Fibroblast of lung (primary cell): Measurements from ENCODE around the gene RHBDF2. TPM values are rescaled to one million over a fixed set of nuclear protein-coding genes. Genes with fewer than 3 reads are reported as not detected.

ENCODE experiments used
- DNase-seq, 2 donors: peaks; one replicate each; pipeline versions ENCODE4 v3.0.0 to v3.0.0-alpha.2; 2010; ENCODE audit warnings: low read depth in 2 of 2
- H2AFZ ChIP-seq: 2 replicates; pipeline ENCODE4 v1.5.1; 2012; ENCODE audit warnings: low read length, control low read depth, inconsistent platforms
- H3K27ac ChIP-seq: 2 replicates; pipeline ENCODE4 v1.5.1; 2011; ENCODE audit warnings: low read length, control low read depth; ENCODE audit not compliant: insufficient read depth
- H3K27me3 ChIP-seq: 2 replicates; pipeline ENCODE4 v1.5.1; 2011; ENCODE audit warnings: mild to moderate bottlenecking, low read length; ENCODE audit not compliant: control insufficient read depth, insufficient read depth
- H3K36me3 ChIP-seq: 2 replicates; pipeline ENCODE4 v1.5.1; 2011; ENCODE audit warnings: low read length; ENCODE audit not compliant: control insufficient read depth, insufficient read depth
- H3K4me1 ChIP-seq: 2 replicates; pipeline ENCODE4 v1.5.1; 2011; ENCODE audit warnings: low read length; ENCODE audit not compliant: control insufficient read depth, insufficient read depth; ENCODE audit errors: extremely low read depth
- H3K4me2 ChIP-seq: 2 replicates; pipeline ENCODE4 v1.5.1; 2011; ENCODE audit warnings: low read length, control low read depth; ENCODE audit not compliant: insufficient read depth; ENCODE audit errors: extremely low read depth
- H3K4me3 ChIP-seq, 4 experiments: fragments of 200-600 bp in 1 of 4; sonication (generic) in 1 of 4; replicated peaks in 1 of 4; 2 replicates each; pipeline ENCODE4 v1.5.1; 2011 to 2016; ENCODE audit warnings: low read length in 4 of 4, low read depth in 3 of 4, mild to moderate bottlenecking in 3 of 4, control low read depth in 2 of 4, inconsistent platforms in 1 of 4, mixed read lengths in 1 of 4; ENCODE audit not compliant: insufficient read depth in 1 of 4; ENCODE audit errors: control extremely low read depth in 1 of 4
- H3K79me2 ChIP-seq: 2 replicates; pipeline ENCODE4 v1.5.1; 2012; ENCODE audit warnings: mild to moderate bottlenecking, low read length, inconsistent platforms; ENCODE audit not compliant: control insufficient read depth, insufficient read depth
- H3K9ac ChIP-seq: 2 replicates; pipeline ENCODE4 v1.5.1; 2011; ENCODE audit warnings: mild to moderate bottlenecking, low read length, control low read depth; ENCODE audit not compliant: insufficient read depth
- H3K9me3 ChIP-seq: 2 replicates; pipeline ENCODE4 v1.5.1; 2012; ENCODE audit warnings: low read depth, low read length; ENCODE audit not compliant: control insufficient read depth, insufficient read depth
- H4K20me1 ChIP-seq: 2 replicates; pipeline ENCODE4 v1.5.1; 2011; ENCODE audit warnings: low read length; ENCODE audit not compliant: control insufficient read depth, insufficient read depth; ENCODE audit errors: extremely low read depth
- CTCF ChIP-seq, 2 donors: IDR thresholded peaks in 1 of 2; conservative IDR thresholded peaks in 1 of 2; 1 replicate in 1 of 2; 2 replicates in 1 of 2; pipeline ENCODE4 v1.5.1; 2011 to 2012; ENCODE audit warnings: low read length in 2 of 2, control low read depth in 1 of 2, inconsistent platforms in 1 of 2, low read depth in 1 of 2, mild to moderate bottlenecking in 1 of 2
- EZH2 ChIP-seq: IDR thresholded peaks from 2 replicates; pipeline ENCODE4 v1.5.1; 2012; ENCODE audit warnings: low read length, control low read depth, mild to moderate bottlenecking; ENCODE audit errors: missing control alignments
- polyA plus RNA-seq, 2 donors: library from polyadenylated mRNA; depleted of rRNA in 1 of 2; stranded (reverse) in 1 of 2; unstranded in 1 of 2; fragments of >200 nt; gene quantifications; 2 replicates each; pipeline ENCODE4 v1.2.1, GENCODE V29; 2011 to 2012; ENCODE audit warnings: missing spikeins in 1 of 2
- total RNA-seq: library from RNA; depleted of rRNA; stranded (reverse); fragments of >200 nt; gene quantifications from 2 replicates; pipeline ENCODE4 v1.2.1, GENCODE V29; 2014

Gene RHBDF2
- total and polyA plus RNA-seq, 2 donors (not counting 1 experiment from before 2014, with no cell fraction given) = 0.94 to 5.1 TPM

- H3K4me2 ChIP-seq = no peak overlapping the region
- H3K27ac ChIP-seq = no peak overlapping the region
- DNase-seq = peak in 1 of 2 donors; percentile 50
Observed at GRCh38 chr17:76444518-76445311, 56.5 kb downstream of the RHBDF2 start.

GRCh38 chr17:76442341-76443338 lies 58.6 kb downstream of the RHBDF2 start:
- Histone ChIP-seq H3K27me3 (no peaks in the 10 kb centered on the region), H3K27ac (no peak overlapping the region), H3K9ac (no peak overlapping the region), H3K4me1 (peaks cover 25% of the 10 kb centered on the region), H4K20me1 (no peaks in the 10 kb centered on the region), H3K4me2 (no peak overlapping the region), H2AFZ (no peak overlapping the region), H3K9me3 (no peaks in the 10 kb centered on the region), H3K36me3 (no peaks in the 10 kb centered on the region), H3K4me3 (no peak overlapping the region), H3K79me2 (peaks cover 39% of the 10 kb centered on the region)
- TF ChIP-seq CTCF (conservative IDR thresholded peaks at IDR 0.05 in 1 of 2, IDR thresholded peaks at IDR 0.05 in 1 of 2; ENCODE audit: low read depth in 1 of 2, low read length in 2 of 2) (no peak), EZH2 (no peak)
- peak in 1 of 2 donors; percentile 36 for DNase-seq

More at GRCh38 chr17:76444518-76445311, 56.5 kb downstream of the RHBDF2 start:
- no peak overlapping the region for H3K4me3 ChIP-seq
- H4K20me1 ChIP-seq = no peaks in the 10 kb centered on the region
- peaks cover 32% of the 10 kb centered on the region for H3K4me1 ChIP-seq
- no peaks in the 10 kb centered on the region for H3K27me3 ChIP-seq
- TF ChIP-seq CTCF (conservative IDR thresholded peaks at IDR 0.05 in 1 of 2, IDR thresholded peaks at IDR 0.05 in 1 of 2; ENCODE audit: low read depth in 1 of 2, low read length in 2 of 2) (no peak), EZH2 (no peak)
- peaks cover 41% of the 10 kb centered on the region for H3K79me2 ChIP-seq
- no peaks in the 10 kb centered on the region for H3K36me3 ChIP-seq
- no peak overlapping the region for H3K9ac ChIP-seq
- H3K9me3 ChIP-seq = no peaks in the 10 kb centered on the region
- no peak overlapping the region for H2AFZ ChIP-seq
